Measurements from ENCODE around the gene RCOR3. TPM values are rescaled to one million over a fixed set of nuclear protein-coding genes. Genes with fewer than 3 reads are reported as not detected.
A peak's percentile ranks its signal among the peaks of the same experiment; 100 is the strongest.
"Not testable (repeated sequence)": the region's sequence is repeated elsewhere in the genome, so short reads cannot be mapped to it uniquely, and the experiment has no call there.

RCOR3 gene
- total RNA-seq, 4 donors from 2014 or later: 28.1 to 55.0 (median 43.5) TPM

DNA sequence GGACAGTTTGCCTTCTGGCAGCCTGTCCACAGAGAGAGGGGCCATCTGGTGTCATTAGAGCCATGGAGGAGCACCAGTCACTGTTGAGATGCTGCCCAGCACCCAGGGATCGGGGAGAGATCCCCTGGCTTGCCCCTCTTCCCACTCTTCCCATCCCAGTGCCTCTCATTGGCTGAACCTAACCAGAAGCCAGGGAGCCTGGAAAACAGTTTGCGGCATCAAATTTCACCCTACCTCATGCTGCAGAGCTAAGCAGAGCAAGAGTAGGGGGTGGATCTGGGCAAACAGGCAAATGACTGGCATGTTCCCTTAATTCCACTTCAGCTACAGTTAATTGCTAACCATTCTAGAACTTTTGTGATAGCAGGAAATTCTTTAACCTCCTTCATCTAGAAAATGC lies 86.6 kb downstream of the RCOR3 start:
- TF ChIP-seq CTCF (IDR thresholded peaks at IDR 0.05) (no peak), POLR2A (IDR thresholded peaks at IDR 0.05) (no peak)
- H3K4me3 ChIP-seq (ENCODE audit: low read depth, poor library complexity, severe bottlenecking): no peak overlapping the region
- peak in 1 of 2 donors; percentile 34 for DNase-seq (ENCODE audit: low spot score in 2 of 2)
- 91 to 97% methylated on average over 2 of the region's 2 CpGs for WGBS, 2 donors
- intact Hi-C loops (cut with DNase I; ENCODE audit: low total_unique reads): no loop called here

DNA sequence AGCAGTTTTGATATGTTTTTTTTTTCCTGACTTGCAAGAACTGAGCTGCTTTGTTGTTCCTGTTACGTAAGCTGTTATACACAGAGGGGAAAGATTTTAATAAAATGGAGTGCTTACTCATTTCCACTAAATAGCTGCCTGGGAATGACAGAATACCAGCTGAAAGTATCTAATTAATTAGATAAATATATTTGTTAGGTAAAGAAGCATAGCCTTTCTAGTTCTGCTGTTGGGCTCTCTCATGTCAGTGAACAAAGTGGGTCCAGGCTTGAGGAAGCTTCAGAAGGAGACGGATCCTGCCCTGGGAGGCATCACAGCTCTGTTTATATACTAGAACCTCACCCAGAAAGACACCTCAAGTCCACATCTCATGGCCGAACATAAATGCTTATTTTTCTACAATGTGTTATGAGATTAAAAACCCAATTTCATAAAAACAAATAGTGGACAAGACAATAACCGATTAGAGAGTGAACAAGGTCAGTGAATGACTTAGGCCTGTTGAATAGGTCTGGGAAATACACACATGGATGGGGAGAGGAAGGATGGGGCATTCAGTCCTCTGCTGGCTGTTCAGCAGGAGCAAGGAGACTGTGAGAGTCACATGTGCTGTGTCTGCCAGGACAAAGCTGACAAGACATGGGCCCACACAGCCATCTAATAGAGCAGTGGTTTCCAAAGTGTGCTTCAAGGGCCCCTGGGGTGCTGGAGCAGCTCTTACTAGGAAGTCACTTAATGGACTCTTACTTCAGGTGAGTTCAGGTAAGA lies 88.1 kb downstream of the RCOR3 start:
- peak in 1 of 2 donors; percentile 28 for DNase-seq (ENCODE audit: low spot score in 2 of 2)
- no peak overlapping the region for H3K4me3 ChIP-seq (ENCODE audit: low read depth, poor library complexity, severe bottlenecking)
- intact Hi-C loops (cut with DNase I; ENCODE audit: low total_unique reads): no loop called here
- TF ChIP-seq POLR2A (IDR thresholded peaks at IDR 0.05) (no peak), CTCF (IDR thresholded peaks at IDR 0.05) (no peak)
- 92 to 93% methylated on average over 4 of the region's 4 CpGs for WGBS, 2 donors

GRCh38 chr1:211348547-211348946 lies 89.4 kb downstream of the RCOR3 start:
- TF ChIP-seq CTCF (IDR thresholded peaks at IDR 0.05) (no peak), POLR2A (IDR thresholded peaks at IDR 0.05) (no peak)
- intact Hi-C loops (cut with DNase I; ENCODE audit: low total_unique reads): no loop called here
- DNase-seq (ENCODE audit: low spot score in 2 of 2): no peak
- no peak overlapping the region for H3K4me3 ChIP-seq (ENCODE audit: low read depth, poor library complexity, severe bottlenecking)

DNA sequence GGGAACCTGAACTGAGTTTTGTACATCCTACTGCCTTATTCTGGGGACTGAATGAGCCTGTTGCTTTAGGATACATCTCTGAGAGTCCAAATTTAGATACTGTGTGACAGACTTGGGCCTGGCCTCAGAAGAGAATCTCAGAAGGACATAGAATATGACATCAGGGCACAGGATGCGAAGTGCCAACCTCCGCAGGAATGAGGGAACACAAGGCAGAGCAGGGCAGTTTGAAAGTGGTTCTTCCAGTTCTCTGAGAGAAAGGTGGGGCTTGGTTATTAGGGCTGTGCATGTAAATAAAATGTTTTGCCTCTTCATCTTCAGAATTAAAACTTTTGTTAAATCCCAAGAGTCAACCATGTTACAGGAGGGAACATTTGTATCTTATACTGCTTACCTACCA lies 90.6 kb downstream of the RCOR3 start:
- intact Hi-C loops (cut with DNase I; ENCODE audit: low total_unique reads): no loop called here
- WGBS, 2 donors: 64 to 73% methylated on average over 2 of the region's 2 CpGs
- no peak overlapping the region for H3K4me3 ChIP-seq (ENCODE audit: low read depth, poor library complexity, severe bottlenecking)
- no peak for DNase-seq (ENCODE audit: low spot score in 2 of 2)
- TF ChIP-seq CTCF (IDR thresholded peaks at IDR 0.05): no peak
- TF ChIP-seq POLR2A (IDR thresholded peaks at IDR 0.05): no peak

DNA sequence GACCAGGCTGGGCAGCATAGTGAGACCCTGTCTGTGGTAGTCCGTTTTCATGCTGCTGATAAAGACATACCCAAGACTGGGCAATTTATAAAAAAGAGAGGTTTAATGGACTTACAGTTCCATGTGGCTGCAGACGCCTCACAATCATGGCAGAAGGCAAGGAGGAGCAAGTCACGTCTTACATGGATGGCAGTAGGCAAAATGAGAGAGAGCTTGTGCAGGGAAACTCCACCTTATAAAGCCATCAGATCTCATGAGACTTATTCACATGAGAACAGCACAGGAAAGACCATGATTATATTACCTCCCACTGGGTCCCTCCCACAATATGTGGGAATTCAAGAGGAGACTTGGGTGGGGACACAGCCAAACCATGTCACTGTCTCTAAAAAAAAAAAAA lies 92.9 kb downstream of the RCOR3 start:
- intact Hi-C loops (cut with DNase I; ENCODE audit: low total_unique reads): not testable (repeated sequence)

GRCh38 chr1:211352465-211352864 lies 93.3 kb downstream of the RCOR3 start:
- TF ChIP-seq CTCF (IDR thresholded peaks at IDR 0.05) (no peak), POLR2A (IDR thresholded peaks at IDR 0.05) (no peak)
- DNase-seq (ENCODE audit: low spot score in 2 of 2): no peak
- WGBS, 2 donors: 97 to 99% methylated on average over 2 of the region's 2 CpGs
- no peak overlapping the region for H3K4me3 ChIP-seq (ENCODE audit: low read depth, poor library complexity, severe bottlenecking)
- intact Hi-C loops (cut with DNase I; ENCODE audit: low total_unique reads): no loop called here

More for the DNA sequence above, 92.9 kb downstream of the RCOR3 start:
- not testable (repeated sequence) for H3K4me3 ChIP-seq (ENCODE audit: low read depth, poor library complexity, severe bottlenecking)
- 98 to 99% methylated on average over 3 of the region's 3 CpGs for WGBS, 2 donors
- peak in 1 of 2 donors; percentile 40 for DNase-seq (ENCODE audit: low spot score in 2 of 2)
